GM21360 (cell line): Measurements from ENCODE around the gene EFCAB6.

ENCODE experiments used
- ATAC-seq: cut with Tn5 transposase; IDR thresholded peaks from one replicate; pipeline ENCODE4 v1.9.1; 2021; ENCODE audit warnings: mild to moderate bottlenecking, moderate library complexity; ENCODE audit not compliant: unreplicated experiment

The EFCAB6 gene

DNA sequence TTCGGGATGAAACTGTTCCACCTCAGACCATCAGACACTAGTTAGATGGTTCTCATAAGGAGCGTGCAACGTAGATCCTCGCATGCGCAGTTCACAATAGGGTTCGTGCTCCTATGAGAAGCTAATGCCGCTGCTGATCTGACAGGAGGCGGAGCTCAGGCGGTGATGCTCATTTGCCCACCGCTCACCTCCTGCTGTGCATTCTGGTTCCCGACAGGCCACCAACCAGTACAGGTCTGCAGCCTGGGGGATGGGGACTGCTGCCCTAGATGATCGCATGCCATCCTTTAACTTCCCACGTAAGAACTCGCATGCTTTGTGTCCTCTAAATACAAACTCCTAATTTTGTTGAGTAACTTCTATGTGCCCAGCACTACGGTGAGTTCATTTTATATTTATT is 62.6 kb downstream of the EFCAB6 start:
- ATAC-seq: no peak

DNA sequence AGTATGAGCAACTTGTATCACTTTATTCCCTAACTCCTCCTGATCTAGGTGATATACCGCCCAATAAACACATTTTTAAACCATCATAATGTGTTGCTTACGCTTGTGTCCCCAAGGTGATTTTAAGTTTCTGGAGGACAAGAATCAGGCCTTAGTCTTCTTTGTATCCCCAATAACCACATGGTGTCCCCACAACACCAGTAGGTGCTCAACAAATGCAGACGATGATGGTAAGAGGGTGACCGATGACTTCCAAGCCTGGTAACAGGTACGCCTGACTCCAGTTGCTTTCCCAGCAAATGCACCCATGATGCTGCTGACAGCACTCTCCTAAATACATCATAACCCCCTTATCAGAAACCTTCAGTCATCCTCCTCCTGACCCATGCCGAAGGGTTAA is 64.2 kb downstream of the EFCAB6 start:
- no peak for ATAC-seq

DNA sequence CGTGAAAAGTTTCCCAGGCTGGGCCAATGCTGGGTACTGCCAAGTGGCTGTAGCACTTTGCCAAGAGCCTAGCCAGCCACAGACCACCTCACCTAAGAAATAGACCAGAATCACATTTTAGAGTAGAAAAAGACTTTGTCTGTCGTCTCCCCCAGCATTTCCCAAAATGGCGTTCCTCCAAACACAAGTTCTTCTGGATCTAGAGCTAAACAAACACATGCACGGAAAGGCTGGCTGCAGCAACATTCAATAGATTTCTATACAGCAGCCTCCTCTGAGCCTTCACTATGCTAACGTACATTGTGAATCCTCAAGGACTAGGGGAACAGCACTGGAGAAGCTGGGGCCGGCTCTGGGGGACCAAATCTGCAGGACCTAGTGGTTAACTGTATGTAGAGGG is 65.0 kb downstream of the EFCAB6 start:
- no peak for ATAC-seq

DNA sequence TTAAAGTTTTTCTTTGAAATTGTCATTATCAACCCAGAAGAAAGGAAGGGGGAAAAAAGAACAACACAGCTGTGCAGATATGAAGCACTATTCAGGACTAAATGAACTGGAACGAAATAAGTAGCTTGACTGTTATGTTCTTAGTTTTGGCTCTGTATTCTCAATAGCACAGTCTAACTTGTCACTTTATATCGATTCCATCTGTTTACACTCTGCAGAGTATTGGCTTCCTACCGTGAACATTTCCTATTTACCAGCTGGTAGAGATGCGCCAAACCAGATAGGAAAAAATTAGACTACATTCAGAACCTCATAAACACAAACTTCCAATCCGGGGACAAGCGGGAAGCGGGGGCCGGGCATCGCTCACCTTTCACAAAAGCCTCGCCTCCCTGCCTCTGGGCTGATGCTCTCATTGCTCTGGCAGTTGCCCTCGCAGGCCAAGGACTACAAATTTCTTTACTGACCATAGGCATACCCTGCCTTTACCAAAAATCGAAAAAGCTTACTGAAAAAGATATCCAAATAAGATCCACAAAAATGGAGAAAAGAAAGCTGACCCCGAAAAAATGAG is 66.2 kb downstream of the EFCAB6 start:
- ATAC-seq: no peak

DNA sequence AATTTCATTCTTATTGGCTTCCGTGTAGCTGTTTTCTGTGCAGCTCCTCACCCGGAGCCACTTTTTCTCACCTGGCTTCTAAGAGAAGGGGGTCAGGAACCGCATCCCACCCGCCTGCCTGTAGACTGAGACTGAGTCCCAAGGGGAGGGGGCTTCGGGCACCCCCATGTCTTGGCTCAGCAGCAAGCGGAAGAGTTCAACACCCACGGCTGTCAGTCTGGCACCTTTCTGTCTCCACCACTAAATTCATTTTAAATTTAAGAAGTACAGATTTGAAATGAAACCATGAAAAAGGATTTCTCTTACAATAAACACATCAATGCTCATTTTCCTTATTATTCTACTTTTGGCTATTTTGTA is 66.7 kb downstream of the EFCAB6 start:
- no peak for ATAC-seq

DNA sequence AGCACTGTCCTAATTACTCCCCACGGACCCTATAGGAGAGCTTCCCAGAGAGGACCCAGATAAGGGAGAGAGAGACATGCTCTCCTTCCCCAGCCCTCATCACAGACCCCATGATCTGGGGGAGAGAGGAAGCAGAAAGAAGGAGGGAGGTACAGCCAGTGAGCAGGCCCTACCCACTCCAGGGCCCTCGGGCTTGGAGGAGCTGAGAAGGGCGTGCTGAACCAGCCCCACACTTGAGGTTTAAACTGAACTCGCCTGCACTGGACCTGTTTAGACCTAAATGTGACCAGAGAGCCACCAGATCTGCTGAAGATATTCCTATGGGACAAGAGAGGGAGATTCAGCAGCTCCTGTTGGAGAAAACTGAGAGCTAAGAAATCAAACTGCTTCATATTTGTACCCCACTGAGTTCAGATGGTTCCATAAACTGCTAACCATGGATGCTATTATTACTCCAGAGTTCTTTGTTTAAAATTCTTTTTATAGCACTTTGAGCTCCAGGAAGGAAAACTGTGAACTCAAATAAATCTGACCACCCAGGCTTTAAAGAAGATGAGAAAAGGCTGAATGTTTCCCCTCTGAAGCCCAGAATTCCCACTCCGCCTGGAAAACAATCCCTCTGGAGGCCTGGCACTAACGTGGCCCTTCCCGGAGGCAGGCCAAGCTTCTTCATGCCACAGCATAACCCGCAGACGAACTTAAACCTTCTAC is 67.2 kb downstream of the EFCAB6 start:
- ATAC-seq: no peak

DNA sequence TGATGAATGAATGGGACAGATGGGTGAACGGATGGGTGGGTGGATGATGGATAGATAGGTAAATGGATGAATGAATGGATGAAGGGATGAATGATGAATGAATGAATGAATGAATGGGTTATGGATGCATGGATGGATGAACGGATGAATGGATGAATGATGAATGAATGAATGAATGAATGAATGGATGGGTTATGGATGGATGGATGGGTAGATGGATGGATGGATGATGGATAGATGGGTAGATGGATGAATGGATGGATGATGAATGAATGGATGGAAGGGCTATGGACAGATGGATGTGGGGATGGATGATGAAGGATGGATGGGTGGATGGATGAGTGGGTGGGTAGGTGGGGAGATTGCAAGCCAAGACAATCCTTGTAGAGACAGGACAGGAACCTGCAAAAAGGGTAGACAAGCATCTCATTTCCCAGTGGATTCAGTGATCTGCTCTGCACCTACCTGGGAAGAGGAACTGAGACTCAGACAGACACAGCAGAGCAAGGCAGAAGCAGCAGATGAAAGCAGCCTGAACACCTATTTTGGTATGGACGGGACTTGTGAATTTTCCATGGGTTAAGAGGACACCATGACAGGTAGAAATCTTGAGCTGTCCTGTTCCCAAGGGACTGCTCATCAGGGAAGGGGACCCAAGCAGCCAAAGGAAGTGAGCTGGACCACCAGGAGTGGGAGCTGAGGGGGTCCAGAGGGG is 68.0 kb downstream of the EFCAB6 start:
- ATAC-seq: no peak

DNA sequence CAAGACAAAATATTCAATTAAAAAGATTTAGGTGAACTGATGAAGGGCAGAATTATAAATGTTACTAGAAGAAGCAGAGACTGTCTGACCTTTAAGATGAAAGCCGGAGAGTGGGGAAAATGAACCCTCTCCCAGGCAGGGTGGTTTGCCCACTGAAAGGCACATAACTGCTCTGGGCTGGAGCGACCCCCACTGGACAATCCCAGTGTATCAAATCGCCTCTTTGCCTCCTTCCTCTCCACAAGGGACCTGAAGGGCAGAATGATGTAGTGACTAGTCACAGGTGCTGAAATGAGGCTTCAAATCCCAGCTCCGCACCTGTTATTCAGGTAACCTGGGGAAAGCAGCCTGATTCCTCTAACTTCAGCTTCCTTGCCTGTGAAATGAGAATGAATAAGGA is 69.0 kb downstream of the EFCAB6 start:
- ATAC-seq: no peak

DNA sequence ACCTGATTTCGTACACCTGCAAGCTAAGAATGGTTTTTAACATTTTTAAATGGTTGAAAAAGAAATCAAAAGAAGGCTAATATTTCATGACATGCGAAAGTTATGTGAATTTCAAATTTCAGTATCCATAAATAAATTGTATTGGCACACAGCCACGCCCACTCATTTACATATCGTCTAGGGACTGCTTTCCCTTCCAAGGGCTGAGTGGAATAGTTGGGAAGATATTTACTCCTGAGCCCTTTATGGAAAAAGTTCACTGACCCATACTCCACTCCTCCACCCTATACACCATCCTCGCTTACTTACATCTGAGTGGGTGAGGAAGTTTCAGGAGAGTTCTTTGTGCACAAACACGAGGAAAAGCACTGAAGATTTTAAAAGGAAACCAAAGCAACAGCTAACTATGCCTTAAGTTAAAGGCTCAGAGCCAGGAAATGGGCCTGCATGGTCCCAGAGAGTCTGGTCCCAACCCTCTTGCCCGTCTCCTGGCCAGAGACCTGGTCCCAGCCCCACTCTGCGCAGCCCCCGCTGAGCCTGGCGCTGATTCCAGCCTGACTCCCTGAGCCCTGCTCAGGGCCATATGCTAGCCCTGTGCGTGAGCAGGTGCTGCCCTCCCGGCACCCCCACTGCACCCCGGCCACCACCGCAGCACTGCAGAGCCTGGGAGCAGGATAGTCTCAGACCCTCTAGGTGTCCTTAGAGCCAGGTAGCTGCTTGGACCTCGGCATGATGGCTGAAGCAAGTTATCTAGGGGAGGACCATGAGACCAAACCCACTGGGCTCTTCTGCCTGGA is 69.8 kb downstream of the EFCAB6 start:
- ATAC-seq: no peak

DNA sequence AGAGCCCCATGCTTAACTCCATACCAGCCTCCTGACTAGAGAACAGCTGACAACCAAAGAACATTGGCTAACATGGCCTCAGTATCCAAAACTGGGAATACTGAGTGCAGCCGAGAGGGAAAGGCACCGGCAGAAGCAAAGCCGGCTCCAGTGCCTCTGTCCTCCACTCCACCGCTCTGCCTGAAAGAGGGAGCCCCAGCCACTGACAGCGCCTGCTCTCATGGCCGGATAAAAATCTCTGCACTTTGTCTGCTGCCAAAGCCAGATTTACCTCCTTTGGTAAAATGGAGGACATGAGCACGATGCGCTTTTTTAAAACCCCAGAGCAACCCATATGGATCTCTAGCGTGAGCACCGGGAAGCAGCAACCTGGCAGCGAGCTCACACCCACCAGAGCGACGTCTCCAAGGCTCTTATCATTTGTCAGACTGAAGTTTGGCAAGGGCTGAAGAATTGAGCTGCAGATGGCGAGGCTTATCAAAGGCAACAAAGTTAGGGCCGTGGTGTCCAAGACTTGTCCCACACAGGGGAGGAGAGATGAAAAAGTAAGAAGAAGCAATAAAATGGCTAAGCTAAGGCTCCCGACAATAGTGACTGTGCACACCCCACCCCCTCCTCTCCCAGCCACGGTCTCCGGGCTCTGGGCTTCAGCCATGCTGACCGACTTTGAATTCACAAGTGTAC is 71.4 kb downstream of the EFCAB6 start:
- ATAC-seq: no peak

DNA sequence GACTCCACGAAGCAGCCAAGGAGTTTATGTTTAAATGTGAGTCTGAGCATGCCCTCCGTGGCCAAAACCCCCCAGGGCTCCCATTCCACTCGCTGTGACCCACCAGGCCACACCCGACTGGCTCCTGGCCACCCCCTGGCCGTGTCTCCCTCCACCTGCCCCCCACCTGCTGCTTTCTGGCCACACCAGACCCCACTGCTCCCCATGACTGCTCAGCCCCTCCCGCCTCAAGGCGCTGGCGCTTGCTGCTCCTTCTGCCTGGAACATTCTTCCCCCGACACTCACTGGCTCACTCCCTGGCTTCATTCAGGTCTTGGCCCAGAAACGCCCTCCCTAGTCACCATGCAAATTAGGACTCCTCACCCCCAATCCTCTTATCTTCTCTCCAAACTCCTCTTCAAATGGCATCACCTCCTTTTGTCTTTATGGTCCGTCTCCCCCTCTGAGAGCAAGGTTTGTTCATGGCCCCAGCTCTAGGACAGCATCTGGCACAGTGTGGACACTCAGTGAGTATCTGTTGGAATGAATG is 72.2 kb downstream of the EFCAB6 start:
- ATAC-seq: no peak

DNA sequence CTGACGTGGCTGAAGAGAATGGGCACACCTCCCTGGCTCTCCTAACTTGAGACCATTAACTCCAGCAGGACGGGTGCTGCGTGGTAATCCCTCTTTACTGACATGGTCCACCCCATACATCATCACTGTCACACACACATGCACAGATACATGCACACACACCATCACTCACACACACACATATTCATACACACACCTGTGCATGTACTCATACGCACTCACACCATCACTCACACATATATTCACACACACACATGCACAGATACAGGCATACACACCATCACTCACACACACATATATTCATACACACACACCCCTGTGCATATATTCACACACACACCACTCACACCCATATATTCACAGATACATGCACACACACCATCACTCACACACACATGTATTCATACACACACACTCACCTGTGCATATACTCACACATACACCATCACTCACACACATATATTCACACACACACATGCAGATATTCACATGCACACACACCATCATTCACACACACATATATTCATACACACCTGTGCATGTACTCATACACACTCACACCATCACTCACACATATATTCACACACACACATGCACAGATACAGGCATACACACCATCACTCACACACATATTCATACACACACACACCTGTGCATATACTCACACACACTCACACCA is 74.8 kb downstream of the EFCAB6 start:
- ATAC-seq: no peak

DNA sequence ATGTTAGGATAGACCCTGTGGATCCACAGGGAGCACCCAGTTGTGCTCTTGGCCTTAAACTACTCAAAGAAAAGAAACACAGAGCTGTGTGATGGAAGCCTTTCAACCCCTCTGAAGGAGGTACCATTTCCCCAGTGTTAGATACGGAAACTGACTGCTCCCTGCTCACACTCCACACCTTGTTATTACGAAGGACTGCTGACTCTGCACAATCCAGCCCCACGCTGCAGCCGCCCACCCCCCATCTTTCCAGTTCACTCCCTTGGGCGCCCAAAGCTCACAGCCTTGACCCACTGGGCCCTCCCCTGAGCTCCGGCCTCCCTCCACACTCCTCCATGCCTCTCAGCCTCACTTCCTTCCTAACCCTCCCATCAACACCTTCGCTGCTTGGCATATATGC is 75.5 kb downstream of the EFCAB6 start:
- ATAC-seq: no peak

DNA sequence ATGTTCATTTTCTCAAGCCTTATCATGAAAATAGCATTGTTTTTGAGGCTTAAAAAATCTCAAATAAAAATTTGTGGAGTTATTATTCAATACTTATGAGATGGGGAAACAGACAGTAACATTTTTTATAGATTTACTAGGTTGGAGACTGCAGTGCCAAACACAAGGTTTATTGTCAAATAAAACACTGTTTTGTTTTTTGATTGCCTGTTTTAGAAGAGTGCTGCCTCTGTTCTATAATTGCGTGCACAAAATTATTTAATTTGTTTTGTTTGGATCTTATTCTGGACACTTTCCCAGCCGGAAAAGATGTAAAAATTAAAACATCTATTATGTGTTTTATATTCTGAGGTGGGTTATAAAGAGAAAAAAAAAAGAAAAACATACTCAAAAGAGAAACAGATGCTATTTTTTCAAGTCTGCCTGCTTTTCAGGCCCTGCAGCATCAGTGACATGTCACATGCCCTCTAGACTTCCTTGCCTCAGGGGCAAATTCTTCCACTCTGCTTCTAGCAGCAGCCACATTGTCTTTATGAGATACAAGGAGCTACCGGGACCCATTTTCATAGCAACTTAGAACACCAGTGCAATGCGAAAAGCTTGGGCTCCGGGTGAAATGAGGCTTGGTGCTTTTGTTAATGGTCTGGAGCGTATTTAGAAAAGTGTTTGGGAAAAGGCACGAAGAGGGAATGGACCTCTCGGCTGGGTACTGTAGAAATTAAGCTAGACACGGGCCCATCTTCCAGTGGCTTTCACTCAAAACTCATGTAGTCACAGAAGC is 77.5 kb downstream of the EFCAB6 start:
- no peak for ATAC-seq

DNA sequence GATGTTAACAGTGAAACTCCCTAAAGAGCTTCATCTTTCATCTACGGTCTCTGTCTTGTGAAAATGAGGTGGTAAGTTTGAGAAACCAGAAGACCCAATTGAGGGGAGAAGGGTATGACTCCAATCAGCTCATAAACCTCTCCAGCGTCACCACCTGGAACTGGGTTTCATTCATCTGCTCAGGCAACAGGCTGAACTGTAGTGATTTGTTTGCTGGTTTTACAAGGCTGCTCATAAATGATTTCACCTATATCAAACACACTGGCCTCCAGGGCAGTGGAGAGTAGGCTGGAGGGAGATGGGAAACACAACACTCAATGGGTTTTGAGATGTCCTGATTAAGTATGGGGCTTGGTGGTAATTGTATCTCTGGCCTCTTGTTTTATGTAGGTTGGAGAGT is 79.0 kb downstream of the EFCAB6 start:
- no peak for ATAC-seq

DNA sequence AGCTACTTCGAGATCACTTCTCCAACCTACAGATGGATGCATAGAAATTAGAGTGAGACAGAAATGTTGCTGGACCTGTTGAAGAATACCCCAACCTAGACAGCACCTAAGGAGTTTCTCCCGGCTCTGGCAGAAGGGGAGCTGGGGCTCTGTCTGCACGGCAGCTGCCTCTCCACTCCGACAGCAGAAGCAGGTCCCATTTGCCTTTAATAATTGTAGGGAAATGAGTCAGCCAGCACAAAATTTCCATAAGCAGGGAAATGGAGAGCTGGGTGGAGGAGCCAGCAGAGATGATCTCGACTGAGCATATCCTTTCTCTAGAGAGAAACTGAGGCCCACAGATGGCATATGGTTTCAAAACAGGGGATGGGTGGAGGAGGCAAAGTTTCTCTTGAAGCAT is 80.1 kb downstream of the EFCAB6 start:
- ATAC-seq: no peak

DNA sequence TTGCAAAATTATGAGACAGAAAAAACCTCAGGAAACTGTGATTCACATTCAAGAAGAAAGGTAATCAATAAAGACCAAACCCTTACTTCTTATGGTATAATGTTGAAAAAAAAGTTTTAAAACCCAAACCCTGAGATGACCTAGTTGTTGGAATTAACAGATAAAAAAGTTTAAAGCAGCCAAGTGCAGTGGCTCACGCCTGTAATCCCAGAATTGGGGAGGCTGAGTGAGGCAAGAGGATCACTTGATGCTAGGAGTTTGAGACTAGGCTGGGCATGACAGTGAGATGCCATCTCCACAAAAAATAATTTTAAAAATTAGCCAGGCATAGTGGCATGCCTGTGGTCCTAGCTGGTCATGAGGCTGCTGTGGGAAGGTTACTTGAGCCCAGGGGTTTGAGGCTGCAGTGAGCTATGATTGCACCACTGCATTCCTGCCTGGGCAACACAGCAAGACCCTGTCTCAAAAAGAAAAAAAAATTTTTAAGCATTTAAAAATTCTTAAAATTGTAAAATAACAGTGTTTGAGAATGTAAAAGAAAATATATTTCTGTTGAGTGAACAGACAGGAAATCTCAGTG is 85.1 kb downstream of the EFCAB6 start:
- no peak for ATAC-seq

DNA sequence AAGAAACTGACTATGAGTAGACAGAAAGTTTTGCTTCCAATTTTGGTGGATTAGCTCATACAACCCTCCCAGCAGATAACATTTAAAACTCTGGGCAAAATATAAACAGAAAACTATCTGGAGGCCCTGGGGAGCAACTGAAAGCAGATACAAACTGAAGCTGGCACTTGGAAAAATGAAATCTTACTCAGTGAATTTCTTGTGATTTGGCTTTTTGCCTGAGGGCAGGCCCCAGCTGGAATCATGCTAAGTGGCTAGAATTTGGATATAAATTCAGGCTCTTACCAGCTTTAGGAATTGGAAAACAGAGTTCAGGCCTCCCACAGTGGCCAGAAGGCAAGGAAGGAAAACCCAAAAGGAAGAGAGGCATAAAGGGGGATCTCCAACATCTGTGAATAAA is 85.8 kb downstream of the EFCAB6 start:
- no peak for ATAC-seq

DNA sequence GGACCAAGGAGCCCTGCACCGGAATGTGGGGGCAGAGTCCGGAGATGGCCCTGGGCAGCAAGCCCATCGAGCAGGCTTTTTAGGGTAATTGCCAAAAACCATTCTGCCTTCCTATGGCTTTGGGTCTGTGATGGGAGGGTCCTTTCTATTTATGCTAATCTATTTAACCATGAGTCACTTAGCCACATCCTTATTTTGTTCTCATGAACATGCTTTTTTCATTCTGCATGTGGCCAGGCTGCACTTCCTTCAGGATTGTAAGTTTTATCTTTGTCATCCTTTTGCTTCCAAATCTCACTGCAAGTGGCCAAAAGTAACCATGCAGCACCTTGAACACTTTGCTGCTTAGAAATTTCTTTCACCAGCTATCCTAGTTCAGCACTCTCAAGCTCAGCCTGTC is 88.3 kb downstream of the EFCAB6 start:
- no peak for ATAC-seq
